ENCODE measurements around the gene OVCA2.
A peak's percentile ranks its signal among the peaks of the same experiment; 100 is the strongest.

The OVCA2 gene

GRCh38 chr17:2034806-2035540 lies 6.8 kb upstream of the OVCA2 start:
- DNase-seq: no peak

- no peak for DNase-seq
Measured at GRCh38 chr17:2035541-2036488, 6.0 kb upstream of the OVCA2 start.

- DNase-seq: no peak
Measured at GRCh38 chr17:2037155-2037554, 4.7 kb upstream of the OVCA2 start.

GRCh38 chr17:2040219-2040827 lies 1.5 kb upstream of the OVCA2 start:
- DNase-seq: no peak

- no peak for DNase-seq
Measured at GRCh38 chr17:2040942-2041560, 771 bp upstream of the OVCA2 start.

GRCh38 chr17:2042390-2042847 lies 597 bp downstream of the OVCA2 start:
- no peak for DNase-seq

GRCh38 chr17:2042933-2043332 lies 1.1 kb downstream of the OVCA2 start:
- DNase-seq: no peak

GRCh38 chr17:2043785-2044184 lies 2.0 kb downstream of the OVCA2 start:
- DNase-seq: no peak

GRCh38 chr17:2044263-2044894 lies 2.6 kb downstream of the OVCA2 start:
- no peak for DNase-seq

GRCh38 chr17:2047590-2047989 lies 5.8 kb downstream of the OVCA2 start:
- DNase-seq: no peak

GRCh38 chr17:2048805-2049204 lies 7.0 kb downstream of the OVCA2 start:
- no peak for DNase-seq

GRCh38 chr17:2049333-2050299 lies 7.8 kb downstream of the OVCA2 start:
- DNase-seq: peak; percentile 90

GRCh38 chr17:2050300-2051060 lies 8.7 kb downstream of the OVCA2 start:
- peak; percentile 70 for DNase-seq

GRCh38 chr17:2051061-2051932 lies 9.5 kb downstream of the OVCA2 start:
- DNase-seq: no peak

- no peak for DNase-seq
Measured at GRCh38 chr17:2051933-2052559, 10.2 kb downstream of the OVCA2 start.

- peak; percentile 80 for DNase-seq
Measured at GRCh38 chr17:2053380-2054261, 11.8 kb downstream of the OVCA2 start.

- no peak for DNase-seq
Measured at GRCh38 chr17:2054262-2054511, 12.4 kb downstream of the OVCA2 start.

Measured in stimulated activated naive CD4-positive, alpha-beta T cell treated with Interleukin-2 at 50 U/mL for 16 hours (primary cell).